HG03066 (cell line): ENCODE data around the gene CYB5R3.

Experiments
- ATAC-seq: cut with Tn5 transposase; IDR thresholded peaks from one replicate; pipeline ENCODE4 v1.9.1; 2021; ENCODE audit warnings: low read depth; ENCODE audit not compliant: unreplicated experiment

Gene CYB5R3

GRCh38 chr22:42649246-42650099 lies at the start of gene CYB5R3:
CYB5R3 (minus strand) TSS chr22:42649392; CDS start chr22:42649315, 77 bp downstream.
- ATAC-seq, result peak; percentile 57

- ATAC-seq, result no peak
Measured at GRCh38 chr22:42697542-42698013, 48.4 kb upstream of the CYB5R3 start.

DNA sequence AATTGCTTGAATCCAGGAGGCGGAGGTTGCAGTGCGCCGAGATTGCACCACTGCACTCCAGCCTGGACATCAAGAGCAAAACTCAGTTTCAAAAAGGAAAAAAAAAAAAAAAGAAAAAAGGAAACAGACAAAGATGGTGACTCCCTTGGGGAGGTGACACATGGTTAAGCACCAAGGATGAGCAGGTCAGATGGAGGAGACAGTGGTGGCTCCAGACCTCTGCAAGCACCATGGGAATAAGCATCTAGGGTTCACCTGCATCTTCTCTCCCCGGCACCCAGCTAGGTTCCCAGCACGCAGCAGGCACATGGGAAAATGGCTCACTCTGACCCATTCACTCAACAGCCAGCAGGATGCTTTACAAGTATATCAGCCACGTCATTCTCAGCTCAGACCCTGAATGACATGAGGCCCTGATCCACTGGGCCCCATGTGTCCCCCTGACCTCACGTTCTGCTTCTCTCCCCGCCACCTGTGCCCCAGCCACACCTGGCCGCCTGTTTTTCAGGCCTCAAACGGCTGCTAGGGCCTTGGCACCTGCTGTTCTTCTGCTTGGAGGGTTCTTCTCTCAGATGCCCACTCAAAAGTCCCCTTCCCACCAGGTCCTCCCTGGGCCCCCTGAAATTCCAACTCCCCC lies 47.3 kb upstream of the CYB5R3 start:
- no peak for ATAC-seq

DNA sequence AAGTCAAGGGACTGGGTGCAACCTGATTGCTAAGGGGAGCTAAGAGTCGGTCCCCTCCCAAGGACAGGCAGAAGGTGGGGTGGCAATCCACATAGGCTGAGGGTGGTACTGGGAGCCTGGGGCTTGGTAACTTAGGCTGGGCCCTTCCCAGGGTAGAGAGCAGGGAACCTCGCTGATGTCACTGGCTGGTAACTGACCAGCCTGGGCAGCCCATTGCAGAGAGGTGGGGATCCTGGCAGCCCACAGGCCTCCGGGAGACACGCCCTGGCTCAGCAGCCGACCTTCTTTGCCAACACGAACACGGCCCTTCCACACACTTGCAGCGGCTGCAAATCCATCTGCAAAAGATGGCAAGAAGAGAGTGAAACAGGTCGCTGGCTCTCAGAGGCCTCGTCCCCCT lies 46.1 kb upstream of the CYB5R3 start:
- no peak for ATAC-seq

GRCh38 chr22:42693763-42694683 lies 44.8 kb upstream of the CYB5R3 start:
- ATAC-seq, result no peak

DNA sequence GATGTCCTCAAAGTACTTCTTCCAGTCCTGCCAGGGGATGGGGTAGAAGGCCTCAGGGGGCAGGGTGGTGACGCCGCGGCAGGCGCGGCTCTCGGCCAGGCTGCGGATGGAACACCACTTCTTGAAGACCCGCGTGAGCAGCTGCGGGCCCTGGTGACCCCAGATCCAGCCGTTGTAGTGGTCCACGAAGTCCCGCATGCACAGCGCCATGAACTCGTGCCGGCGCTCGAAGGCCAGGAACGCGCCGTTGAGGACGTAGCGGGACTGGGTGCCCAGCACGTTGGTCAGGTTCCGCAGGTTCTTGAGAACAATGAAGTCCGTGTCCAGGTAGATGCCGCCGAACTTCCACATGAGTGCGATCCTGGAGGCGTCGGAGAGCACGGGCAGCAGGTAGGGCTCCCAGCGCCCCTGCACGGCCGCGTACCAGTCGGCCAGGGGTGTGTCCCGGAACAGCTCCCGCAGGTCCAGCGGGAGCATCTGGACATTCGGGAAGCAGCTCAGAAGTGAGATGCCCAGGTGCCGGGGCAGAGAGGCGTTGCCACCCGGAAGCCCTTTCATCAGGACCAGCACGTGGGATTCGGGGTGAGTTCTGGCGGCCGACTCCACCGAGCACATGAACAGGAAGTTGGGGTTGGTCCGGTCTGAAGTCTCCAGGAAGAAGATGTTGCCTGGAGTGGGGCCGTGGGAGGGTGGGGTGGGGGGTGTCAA lies 44.0 kb upstream of the CYB5R3 start:
- ATAC-seq, result no peak

- ATAC-seq, result no peak
Measured at GRCh38 chr22:42692239-42693054, 43.3 kb upstream of the CYB5R3 start.

DNA sequence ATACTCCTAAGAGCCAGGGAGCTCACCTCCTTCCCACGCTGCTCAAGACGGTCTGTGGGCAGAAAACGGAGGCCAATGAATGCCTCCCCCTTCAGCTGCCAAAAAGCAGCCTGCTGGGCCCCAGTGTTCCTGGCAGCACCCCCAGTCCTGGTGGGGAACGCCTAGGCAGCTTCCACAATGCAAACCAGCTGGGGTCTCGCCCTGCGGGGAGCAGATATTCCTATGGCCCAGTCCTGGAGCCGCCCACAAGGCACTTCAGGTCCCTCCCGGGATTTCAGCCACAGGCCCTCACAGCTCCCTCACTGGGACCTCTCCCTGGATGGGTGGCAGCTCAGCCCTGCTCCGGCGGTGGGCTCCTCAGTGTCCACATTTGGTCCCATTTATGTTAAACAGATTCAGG lies 42.2 kb upstream of the CYB5R3 start:
- no peak for ATAC-seq

GRCh38 chr22:42688241-42689211 lies 39.3 kb upstream of the CYB5R3 start:
- ATAC-seq, result no peak

DNA sequence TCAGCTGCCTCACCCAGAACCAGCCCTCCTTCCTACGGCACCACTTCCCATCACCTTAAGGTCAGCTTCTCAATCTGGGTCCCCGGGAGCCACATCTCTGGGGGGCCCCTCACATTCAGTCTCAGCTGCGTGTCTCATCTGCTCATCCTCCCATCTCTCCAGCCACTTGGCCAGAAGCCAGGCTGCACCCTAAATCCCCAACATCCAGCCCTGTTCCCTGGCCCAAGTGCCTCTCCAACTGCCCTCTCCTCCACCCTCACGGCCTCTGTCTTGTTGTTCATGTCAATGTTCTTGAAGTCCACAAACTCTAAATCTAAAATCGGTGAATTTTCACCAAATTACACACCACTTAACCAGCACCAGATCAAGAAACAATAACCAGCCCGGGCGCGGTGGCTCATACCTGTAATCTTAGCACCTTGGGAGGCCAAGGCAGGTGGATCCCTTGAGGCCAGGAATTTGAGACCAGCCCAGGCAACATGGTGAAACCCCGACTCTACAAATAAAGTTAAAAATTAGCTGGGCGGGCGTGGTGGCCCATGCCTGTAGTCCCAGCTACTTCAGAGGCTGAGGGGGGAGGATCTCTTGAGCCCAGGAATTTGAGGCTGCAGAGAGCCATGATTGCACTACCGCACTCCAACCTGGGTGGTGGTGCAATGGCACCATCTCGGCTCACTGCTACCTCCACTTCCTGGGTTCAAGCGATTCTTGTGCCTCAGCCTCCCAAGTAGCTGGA lies 37.7 kb upstream of the CYB5R3 start:
- ATAC-seq, result no peak

- no peak for ATAC-seq
Measured at GRCh38 chr22:42685941-42686653, 36.9 kb upstream of the CYB5R3 start.

DNA sequence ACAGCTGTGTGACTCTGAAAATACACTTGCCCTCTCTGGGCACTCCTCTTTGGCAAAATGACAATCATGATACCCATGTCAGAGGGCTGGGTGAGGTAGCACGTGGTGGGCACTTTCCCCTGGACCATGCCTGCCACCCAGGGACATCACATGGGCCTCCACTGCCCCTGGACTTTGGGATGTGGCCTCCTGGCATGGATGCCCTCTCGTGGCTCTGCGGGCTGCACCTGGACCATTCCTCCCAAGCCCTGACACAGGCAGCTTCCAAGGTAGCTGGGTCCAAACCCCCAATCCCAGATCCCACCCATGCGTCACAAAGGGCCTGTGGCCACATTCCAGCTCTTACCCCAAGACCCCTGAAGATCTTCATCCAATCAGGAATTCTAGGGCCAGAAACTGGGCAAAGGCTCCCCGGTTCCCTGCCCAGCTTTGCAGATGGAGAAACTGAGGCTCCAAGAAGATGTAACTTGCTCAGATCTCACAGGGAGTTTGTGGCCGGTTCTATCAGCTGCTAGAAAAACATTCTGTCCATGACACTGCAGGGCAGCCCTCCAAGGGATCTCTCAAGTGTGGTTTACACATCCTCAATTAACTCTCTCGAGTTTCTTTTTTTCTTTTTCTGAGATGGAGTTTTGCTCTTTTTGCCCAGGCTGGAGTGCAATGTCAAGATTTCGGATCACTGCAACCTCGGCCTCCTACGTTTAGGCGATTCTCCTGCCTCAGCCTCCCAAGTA lies 35.4 kb upstream of the CYB5R3 start:
- no peak for ATAC-seq

GRCh38 chr22:42683578-42684283 lies 34.5 kb upstream of the CYB5R3 start:
- ATAC-seq, result no peak

GRCh38 chr22:42682113-42682851 lies 33.1 kb upstream of the CYB5R3 start:
- no peak for ATAC-seq

DNA sequence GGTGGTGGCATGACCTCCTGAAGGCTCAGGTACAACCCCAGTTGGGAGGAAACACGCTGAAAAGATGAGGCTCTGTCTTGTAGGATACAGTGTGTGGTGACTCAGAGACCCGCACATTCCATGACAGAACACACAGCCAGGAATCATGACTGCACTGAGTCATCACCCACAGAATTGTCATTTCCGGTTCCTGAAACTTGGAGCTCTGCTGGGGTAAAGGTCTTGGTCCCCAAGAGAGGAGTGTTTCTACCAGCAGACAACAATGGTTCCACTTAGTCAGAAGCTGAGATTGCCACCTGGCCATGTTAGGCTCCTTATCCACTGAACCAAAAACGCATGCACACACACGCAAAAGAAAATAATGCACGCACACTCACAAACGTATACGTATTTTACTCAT lies 31.5 kb upstream of the CYB5R3 start:
- ATAC-seq, result no peak
